GM21360 (cell line): ENCODE data around the gene GPR179.

ENCODE experiments used
- ATAC-seq: cut with Tn5 transposase; IDR thresholded peaks from one replicate; pipeline ENCODE4 v1.9.1; 2021; ENCODE audit warnings: mild to moderate bottlenecking, moderate library complexity; ENCODE audit not compliant: unreplicated experiment

Gene GPR179, protein sequence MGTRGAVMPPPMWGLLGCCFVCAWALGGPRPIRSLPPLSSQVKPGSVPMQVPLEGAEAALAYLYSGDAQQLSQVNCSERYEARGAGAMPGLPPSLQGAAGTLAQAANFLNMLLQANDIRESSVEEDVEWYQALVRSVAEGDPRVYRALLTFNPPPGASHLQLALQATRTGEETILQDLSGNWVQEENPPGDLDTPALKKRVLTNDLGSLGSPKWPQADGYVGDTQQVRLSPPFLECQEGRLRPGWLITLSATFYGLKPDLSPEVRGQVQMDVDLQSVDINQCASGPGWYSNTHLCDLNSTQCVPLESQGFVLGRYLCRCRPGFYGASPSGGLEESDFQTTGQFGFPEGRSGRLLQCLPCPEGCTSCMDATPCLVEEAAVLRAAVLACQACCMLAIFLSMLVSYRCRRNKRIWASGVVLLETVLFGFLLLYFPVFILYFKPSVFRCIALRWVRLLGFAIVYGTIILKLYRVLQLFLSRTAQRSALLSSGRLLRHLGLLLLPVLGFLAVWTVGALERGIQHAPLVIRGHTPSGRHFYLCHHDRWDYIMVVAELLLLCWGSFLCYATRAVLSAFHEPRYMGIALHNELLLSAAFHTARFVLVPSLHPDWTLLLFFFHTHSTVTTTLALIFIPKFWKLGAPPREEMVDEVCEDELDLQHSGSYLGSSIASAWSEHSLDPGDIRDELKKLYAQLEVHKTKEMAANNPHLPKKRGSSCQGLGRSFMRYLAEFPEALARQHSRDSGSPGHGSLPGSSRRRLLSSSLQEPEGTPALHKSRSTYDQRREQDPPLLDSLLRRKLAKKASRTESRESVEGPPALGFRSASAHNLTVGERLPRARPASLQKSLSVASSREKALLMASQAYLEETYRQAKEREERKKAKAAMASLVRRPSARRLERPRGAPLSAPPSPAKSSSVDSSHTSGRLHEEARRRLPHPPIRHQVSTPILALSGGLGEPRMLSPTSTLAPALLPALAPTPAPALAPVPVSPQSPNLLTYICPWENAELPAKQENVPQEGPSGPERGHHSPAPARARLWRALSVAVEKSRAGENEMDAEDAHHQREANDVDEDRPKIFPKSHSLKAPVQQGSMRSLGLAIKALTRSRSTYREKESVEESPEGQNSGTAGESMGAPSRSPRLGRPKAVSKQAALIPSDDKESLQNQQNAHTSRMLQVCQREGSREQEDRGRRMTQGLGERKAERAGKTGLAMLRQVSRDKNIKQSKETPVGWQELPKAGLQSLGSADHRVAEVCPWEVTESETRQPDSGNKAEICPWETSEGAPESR (N-terminal part only)

DNA sequence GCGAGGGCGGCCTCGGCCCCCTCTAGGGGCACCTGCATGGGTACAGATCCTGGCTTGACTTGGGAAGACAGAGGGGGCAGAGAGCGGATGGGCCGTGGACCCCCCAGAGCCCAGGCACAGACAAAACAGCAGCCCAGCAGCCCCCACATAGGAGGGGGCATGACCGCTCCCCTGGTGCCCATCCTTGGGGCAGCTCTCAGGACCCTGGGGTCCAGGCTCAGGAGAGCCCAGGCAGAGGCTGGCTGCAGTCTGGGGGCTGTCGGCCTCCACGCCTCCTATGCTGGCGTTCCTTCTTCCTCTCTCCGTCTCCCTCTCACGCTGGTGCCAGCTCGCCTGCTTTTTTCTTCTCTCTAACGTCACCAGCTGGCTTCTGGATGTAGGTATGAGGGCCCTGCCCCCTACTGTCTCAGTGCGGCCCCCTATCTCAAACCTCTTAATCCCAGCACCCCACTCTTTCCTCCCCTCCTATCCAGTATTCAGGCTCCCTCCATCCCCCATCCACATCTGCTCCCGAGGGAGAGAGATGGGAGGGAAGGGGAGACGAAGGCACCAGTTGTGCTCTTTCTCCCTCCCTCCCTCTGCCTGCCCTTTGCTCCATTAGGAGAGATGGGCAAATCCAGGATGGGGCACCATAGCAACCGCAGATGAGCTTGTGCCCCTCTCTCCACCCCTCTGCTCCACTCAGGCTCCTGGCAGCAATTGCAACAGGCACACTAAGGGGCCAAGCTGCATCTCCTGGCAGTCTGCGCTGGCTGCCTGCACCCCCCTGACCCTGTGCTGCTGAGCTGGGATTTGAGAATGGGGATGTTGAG is at the start of gene GPR179:
TSS of gene GPR179 (minus strand) at position 349 of the 812 bp plus-strand sequence. CDS start at position 182, 167 bp downstream.
- no peak for ATAC-seq

DNA sequence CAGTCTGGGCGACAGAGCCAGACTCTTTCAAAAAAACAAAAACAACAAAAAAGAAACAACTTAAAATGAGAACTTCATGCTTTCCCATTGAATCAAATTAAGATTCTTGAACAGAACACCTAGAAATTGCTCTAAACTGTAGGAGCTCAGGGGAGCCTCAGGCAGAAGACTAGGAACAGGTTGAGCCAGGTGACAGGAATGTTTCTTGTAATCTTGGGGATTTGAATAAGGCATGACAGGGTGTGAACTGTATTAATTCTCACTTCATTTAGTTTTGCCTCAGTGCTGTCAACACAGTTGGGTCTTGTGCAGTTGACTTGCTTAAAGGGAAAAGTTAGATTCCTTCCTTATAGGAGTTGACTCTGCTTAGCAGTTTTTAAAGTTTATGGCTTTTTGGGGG is 35.7 kb upstream of the GPR179 start:
- ATAC-seq = no peak

DNA sequence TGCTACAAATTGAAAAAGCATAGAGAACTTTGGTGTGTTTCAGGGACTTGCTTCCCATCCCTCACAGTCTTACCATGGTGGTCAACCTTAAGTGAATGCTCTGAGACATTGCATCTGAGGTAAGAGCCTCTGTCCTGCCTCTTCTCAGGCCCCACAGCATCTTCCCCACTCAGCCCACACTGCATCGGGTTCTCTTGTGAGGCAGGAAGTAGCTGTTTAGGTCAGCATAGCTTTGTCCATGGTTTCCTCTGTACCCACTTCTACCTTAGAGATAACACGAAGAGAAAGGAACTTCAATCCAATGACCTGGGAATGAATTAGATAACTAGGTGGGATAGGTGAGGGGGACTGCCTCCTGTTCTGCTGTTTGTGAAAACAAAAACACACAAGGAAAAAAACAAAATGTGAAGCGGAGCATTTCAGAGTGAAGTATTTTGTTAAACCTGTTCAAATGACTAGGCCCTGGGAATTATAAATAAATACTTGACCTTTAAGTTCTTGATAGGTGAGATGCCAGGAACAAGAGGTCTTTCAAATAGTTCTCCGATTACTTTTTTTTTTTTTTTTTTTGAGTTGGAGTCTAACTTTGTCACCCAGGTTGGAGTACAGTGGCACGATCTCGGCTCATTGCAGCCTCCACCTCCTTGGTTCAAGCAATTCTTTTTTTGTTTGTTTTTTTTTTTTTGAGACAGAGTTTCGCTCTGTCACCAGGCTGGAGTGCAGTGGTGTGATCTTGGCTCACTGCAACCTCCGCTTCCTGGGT is 25.5 kb upstream of the GPR179 start:
- ATAC-seq = no peak

- ATAC-seq = no peak
Measured at GRCh38 chr17:38364741-38365140, 21.0 kb upstream of the GPR179 start.

DNA sequence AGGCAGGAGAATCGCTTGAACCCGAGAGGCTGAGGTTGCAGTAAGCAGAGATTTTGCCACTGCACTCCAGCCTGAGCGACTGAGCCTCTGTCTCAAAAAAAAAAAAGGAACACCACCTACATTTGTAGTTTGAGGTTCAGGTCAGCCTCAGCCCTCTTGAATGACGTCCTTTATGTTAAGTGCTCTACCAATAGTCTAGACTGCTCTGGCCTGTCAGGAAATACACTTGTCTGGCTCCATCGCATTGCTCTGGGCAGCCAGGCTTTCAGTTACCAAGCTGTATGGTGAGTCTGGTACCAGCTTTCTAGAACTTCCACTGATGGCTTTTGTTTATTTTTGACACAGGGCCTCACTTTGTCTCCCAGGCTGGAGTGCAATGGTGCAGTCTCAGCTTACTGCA is 19.3 kb upstream of the GPR179 start:
- no peak for ATAC-seq

GRCh38 chr17:38361694-38362465 is 18.1 kb upstream of the GPR179 start:
- no peak for ATAC-seq

- ATAC-seq = no peak
Measured at GRCh38 chr17:38358586-38359513, 15.1 kb upstream of the GPR179 start.

- no peak for ATAC-seq
Measured at GRCh38 chr17:38357486-38358123, 13.8 kb upstream of the GPR179 start.

- ATAC-seq = no peak
Measured at GRCh38 chr17:38355251-38355650, 11.5 kb upstream of the GPR179 start.

- no peak for ATAC-seq
Measured at GRCh38 chr17:38354466-38354865, 10.7 kb upstream of the GPR179 start.

- no peak for ATAC-seq
Measured at GRCh38 chr17:38353668-38354067, 9.9 kb upstream of the GPR179 start.

GRCh38 chr17:38353086-38353604 is 9.4 kb upstream of the GPR179 start:
- ATAC-seq = no peak

GRCh38 chr17:38352245-38353085 is 8.7 kb upstream of the GPR179 start:
- peak; percentile 7 for ATAC-seq

- peak; percentile 83 for ATAC-seq
Measured at GRCh38 chr17:38351412-38352222, 7.9 kb upstream of the GPR179 start, which contains the start of gene SOCS7. TSS of gene SOCS7 (plus strand) at chr17:38351844. CDS start at chr17:38352053, 209 bp downstream.

GRCh38 chr17:38350035-38350434 is 6.3 kb upstream of the GPR179 start:
- no peak for ATAC-seq
